Stromal cell of bone marrow (primary cell): Measurements from ENCODE around the gene RNF157.

Experiments used
- DNase-seq: peaks from one replicate; pipeline ENCODE4 v3.0.0-alpha.2; 2012; ENCODE audit warnings: low read depth

The RNF157 gene

DNA sequence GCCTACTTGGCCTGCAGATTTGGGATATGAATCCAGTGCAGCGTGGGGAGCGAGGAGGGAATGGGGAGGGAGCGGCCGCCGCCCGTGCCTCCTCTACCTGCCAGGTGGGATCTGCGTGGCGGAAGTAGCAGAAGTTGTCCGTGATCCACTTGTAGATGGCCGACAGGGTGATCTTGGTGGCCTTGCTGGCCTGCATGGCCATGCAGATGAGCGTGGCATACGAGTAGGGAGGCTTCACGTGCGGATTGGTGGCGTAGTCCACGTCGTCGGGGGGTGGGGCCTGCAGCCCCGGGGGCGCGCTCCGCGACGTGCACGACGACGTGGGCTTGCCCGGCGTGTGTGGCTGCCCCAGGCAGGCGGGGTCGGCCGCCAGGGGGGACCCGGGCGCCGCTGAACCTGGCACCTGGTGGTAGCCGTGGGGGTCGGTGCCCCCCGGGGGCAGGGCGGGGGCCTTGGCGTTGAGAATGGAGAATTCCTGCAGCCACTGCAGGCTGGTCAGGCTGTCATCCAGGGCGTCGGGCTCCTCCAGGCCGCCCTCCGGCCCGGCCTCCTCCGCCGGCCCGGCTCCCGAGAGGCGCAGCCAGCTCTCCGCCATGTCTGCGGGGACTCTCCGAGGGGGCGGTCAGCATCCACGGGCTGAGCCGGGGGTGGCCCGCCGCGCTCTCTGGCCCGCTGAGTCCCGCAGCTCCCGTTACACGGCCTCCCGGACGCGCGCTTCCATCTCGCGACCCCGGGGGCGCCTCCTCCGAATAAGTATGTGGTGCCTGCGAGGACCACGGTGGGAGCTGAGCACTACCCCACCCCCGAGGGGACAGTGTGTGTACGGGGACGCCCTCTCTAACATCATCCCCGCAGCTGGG is 100.3 kb downstream of the RNF157 start:
- no peak for DNase-seq

DNA sequence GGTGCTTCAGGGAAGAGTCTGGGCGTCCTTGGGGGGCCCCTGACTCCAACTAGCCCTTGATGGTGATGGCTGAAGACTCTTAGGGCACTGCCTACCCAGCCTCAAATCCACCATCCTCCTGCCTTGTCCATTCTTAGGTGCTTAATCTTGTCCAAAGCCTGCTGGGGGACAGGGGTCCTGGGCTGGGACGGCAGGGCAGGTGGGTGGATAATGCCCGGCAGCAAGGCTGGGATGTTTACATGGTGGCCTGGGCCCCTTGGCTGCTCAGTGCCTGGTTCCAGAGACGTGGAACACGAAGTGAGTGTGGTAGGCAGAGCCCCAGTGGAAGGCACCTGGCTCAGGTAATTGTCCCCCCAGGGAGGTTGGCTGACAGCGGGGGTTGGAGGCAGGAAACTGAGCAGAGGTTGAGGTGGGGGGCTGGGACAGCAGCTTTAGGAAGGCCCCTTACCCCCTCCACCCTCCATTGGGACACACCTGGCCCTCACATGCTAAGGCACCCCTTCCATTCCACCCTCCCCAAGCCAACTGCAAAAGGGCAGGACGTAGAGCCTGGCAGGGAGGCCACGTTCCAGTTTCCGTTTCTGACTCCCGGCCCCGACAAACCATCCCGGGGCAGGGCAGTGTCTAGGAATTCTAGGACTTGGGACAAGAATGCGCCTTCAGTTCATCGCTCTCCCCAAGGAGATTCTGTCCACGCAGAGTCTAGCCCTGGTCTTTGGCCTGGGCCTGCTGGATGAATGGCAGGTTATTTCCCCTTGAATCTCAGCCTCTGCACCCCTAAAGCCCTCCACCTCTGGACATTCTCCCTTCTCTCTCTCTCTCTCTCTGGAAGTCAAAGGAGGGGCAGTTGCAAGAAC is 101.2 kb downstream of the RNF157 start:
- no peak for DNase-seq

DNA sequence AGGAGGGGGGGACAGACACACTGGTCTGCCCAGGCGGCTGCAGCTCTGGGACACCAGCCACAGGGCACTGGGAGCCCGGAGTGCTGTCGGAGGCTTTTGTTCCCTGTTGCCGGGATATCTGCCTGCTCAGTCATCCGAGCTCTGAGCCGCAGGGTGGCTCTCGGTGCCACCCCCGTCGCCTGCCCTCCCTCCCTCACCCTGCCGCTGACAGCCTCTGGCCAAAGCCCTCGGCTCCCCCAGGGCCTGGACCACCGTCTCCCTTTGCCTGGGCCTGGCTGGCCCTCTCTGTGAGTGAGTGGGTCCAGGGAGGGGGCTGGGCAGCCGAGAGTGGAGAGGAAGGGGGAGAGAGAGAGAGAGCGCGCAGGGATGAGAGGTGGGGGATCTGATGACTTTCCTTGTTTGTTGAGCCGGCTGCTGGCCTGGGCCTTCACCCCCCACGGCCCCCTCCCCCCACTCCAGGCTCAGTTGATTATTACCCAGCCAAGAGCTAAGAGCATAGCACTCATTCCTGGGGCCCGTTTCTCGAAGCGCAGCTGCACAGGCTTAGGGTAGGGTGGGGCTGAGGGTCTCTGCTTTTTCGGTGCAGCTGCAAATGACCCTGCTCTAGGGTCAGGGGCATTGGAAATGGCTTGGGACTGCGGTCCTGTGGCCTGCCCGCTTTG is 101.9 kb downstream of the RNF157 start:
- no peak for DNase-seq

- no peak for DNase-seq
Measured at GRCh38 chr17:76137351-76138233, 102.7 kb downstream of the RNF157 start.

DNA sequence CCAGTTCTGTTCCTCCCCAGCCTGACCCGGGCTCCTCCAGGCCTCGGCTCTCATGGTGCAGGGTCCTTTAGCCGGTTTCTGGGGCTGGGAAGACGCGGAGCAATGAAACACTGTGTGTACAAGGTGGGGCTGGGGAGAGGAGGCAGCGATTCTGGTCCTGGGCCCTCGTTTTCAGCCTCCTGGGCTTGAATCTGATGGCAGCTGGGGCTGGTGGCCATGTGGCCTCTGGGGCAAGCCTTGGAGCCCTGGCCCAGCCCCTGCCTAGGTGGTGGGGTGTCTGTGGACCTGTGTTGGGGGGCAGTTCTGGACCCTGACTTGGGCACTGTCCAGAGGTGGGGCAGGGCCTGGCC is 103.3 kb downstream of the RNF157 start:
- DNase-seq = no peak

- DNase-seq = no peak
Measured at GRCh38 chr17:76136276-76137000, 103.9 kb downstream of the RNF157 start.

DNA sequence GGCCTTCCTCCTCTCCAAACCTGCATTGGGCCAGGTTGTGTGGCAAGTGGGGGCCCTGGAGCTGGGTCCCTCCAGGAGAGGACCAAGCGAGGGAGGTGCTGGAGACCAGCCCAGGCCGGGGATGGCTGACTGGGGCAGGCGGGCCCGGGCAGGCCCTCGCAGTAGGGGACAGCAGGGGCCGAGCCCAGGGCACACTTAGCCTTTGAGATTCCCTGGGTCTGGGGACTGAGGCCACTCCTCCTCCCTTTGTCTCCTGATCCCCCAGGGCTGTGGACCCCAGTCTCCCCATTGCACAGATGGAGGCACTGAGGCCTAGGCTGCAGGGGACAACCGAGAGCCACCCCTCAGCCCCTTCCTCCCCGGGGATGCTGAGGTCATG is 104.5 kb downstream of the RNF157 start:
- DNase-seq = no peak

GRCh38 chr17:76134911-76135809 is 105.1 kb downstream of the RNF157 start:
- DNase-seq = no peak

DNA sequence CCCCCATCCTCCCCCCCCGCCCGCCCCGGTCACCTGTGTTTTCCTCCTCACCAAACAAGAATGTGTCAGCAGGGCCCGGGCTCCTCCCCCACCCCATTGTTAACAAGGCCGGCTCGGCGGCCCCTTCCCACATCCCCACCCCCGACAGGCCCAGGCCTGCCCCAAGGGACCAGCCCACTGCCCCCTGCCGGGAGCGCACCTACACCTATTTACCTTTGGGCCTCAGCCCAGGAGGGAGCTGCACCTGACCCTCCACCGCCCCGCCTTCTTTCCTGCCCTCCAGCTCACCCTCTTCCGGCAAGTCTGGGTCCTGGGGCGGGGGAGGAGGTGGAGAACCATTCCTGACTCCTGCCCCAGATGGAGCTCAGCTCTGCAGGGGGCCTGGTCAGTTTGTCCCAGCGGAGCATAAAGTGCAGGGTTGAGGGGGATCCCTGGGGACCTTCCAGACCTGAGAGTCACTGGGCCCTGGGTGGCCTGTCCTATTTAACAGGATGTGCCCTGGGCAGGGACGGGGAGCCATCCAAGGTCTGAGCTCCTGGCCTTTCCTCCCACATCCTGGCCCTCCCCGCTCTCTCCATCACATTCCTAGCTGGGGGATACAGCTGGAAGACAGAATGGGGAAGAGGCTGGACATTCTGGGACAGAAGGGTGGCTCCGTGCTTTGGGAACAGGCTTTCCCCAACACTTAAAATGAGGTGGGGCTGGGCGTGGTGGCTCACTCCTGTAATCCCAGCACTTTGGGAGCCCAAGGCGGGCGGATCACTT is 107.5 kb downstream of the RNF157 start:
- DNase-seq = no peak

DNA sequence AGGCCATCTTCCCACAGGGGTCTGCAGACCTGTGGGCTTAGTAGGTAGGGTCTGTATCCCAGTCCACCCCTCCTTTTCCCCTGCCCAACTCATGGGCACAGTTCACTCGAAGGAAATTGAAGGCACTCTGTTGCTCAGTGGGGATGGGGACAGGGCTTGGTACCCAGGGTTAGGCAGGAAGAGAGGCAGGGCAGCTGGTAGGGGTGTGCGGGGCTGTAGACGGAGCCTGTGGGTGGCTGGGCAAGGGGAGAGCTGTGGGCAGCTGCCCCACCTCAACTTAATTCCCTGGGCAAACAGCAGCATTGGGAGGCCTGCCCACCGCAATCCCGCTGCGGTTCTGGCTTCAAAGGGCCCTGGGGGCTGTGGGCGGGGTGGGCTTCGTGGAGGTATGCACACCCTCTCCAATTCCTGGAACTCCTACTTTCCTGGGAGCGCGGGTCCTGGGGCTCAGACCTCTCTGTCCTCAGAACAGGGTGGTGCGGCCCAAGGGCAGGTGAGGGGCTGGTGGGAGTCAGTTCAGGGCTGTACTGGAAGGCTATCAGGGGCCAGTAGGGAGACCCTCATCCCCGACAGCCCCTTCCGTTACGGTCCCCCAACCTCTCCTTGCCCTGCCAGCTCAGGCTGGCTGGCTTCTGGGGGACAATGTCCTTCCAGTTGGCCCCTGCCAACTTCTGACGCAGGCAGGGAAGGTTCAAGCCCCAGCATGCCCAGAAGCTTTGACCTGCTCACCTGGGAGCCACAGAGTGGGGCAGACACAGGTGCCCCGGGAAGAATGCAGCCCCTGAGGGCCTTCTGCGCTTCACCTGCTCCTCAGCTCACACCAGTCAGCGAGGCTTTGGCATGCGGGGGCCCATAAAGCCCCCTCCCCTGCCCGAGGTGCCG is 108.4 kb downstream of the RNF157 start:
- DNase-seq = no peak

GRCh38 chr17:76131051-76131691 is 109.1 kb downstream of the RNF157 start:
- DNase-seq = no peak

GRCh38 chr17:76130473-76130872 is 109.8 kb downstream of the RNF157 start:
- no peak for DNase-seq

GRCh38 chr17:76125922-76126321 is 114.4 kb downstream of the RNF157 start:
- DNase-seq = no peak

DNA sequence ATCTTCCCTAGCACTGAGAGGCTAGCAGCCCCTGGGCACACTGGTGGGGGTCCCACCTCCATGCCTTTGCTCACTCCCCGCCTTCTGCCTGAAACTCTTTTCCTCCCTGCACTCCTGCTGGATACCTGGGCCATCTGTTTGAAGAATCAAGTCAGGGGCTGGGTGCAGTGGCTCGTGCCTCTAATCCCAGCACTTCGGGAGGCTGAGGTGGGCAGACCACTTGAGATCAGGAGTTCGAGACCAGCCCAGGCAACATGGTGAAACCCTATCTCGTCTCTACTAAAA is 115.0 kb downstream of the RNF157 start:
- DNase-seq = no peak

GRCh38 chr17:76124582-76125390 is 115.5 kb downstream of the RNF157 start:
- DNase-seq = no peak

DNA sequence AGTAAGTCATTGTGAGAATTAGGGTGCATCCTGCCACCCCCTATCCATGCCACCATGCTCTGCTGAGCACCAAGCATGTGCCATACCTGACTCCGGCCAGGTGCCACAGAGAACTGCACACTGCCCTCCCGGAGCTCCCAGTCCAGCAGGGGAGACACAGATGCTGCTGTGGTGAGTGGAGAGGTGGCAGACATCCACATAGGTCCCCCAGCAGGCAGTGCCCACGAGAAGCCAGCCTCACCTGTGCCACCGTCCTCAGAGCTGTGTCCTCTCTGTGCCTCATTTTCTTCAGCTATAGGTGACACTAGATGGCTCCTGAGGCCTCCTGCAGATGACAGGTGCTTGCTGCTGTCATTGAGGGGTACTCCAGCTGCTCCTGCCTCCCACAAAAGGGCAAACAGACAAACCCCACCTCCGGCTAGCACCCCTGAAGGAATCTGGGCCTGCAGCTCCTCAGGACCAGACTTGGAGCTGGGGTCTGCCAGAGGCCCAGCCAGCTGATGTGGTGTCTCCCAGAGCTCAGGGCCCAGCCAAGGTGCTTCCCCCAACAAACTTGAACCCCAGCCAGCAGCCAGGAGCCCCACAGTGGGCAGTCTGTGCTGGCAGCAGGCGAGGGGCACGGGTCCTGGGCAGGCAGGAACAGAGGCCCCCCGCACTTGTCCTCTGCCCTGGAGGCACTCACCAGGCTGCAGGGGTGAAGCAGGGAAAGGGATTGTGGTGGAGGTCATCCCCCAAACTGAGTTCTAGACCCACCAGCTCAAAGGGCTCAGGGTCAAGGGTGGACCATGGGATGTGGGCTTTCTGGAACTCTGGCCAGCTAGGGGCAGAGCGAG is 116.3 kb downstream of the RNF157 start:
- no peak for DNase-seq
